Endothelial cell of umbilical vein (primary cell): ENCODE measurements around the gene P2RY13.

ENCODE experiments used
- EZH2 ChIP-seq: IDR thresholded peaks from 2 replicates; pipeline ENCODE4 v1.6.1; 2012; ENCODE audit warnings: borderline replicate concordance, low read depth, mild to moderate bottlenecking, moderate library complexity, low read length, inconsistent platforms; ENCODE audit not compliant: severe bottlenecking
- GATA2 ChIP-seq: IDR thresholded peaks from 2 replicates; pipeline ENCODE4 v1.7.0; 2011; ENCODE audit warnings: low read depth, mild to moderate bottlenecking, moderate library complexity, mixed read lengths, low read length; ENCODE audit not compliant: insufficient read length, insufficient read depth
- MYC ChIP-seq: IDR thresholded peaks from one replicate; pipeline ENCODE4 v1.6.1; 2011; ENCODE audit warnings: mild to moderate bottlenecking, low read depth, low read length
- POLR2A ChIP-seq: IDR thresholded peaks from 2 replicates; pipeline ENCODE4 v1.6.1; 2012; ENCODE audit warnings: low read depth, mild to moderate bottlenecking, control low read depth, low read length
- POLR2AphosphoS5 ChIP-seq: IDR thresholded peaks from 2 replicates; pipeline ENCODE4 v1.6.1; 2012; ENCODE audit warnings: low read depth, mild to moderate bottlenecking, control low read depth, low read length, moderate library complexity; ENCODE audit not compliant: insufficient read depth
- TF ChIP-seq, protein P1 (sequence below): IDR thresholded peaks from 2 replicates; pipeline ENCODE4 v1.6.1; 2011; ENCODE audit not compliant: insufficient read depth, insufficient read length
- TF ChIP-seq, protein P2 (sequence below), 2 donors: IDR thresholded peaks; 1 replicate in 1 of 2; 2 replicates in 1 of 2; pipeline ENCODE4 v1.5.1; 2011; ENCODE audit warnings: low read length in 2 of 2, mild to moderate bottlenecking in 2 of 2, moderate library complexity in 2 of 2, control low read depth in 1 of 2, inconsistent platforms in 1 of 2, low read depth in 1 of 2; ENCODE audit not compliant: insufficient read depth in 1 of 2; ENCODE audit errors: extremely low read depth in 1 of 2

DNA sequence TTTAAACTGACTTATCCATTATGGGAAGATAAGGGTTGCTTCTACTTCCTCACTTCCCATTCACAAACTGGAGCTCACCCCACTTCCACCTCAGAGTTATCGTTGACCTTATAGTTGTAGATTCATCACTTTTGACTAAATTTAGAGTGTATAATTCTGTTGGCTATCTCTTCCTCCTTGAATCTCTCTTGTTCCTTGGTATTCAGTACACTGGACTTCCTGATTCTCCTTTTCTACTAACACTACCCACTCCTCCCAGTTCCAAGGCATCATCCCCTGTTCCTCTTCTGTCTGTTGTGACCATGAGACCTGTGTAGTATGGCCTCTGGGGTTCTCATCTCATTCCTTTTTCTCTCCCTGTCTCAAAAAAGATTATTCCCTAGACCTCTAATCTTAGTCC is 6.8 kb downstream of the P2RY13 start:
- TF ChIP-seq POLR2A (no peak), POLR2AphosphoS5 (no peak), MYC (no peak), EZH2 (no peak), GATA2 (no peak)
- TF ChIP-seq, protein P1, sequence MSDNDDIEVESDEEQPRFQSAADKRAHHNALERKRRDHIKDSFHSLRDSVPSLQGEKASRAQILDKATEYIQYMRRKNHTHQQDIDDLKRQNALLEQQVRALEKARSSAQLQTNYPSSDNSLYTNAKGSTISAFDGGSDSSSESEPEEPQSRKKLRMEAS, result no peak
- TF ChIP-seq, protein P2, sequence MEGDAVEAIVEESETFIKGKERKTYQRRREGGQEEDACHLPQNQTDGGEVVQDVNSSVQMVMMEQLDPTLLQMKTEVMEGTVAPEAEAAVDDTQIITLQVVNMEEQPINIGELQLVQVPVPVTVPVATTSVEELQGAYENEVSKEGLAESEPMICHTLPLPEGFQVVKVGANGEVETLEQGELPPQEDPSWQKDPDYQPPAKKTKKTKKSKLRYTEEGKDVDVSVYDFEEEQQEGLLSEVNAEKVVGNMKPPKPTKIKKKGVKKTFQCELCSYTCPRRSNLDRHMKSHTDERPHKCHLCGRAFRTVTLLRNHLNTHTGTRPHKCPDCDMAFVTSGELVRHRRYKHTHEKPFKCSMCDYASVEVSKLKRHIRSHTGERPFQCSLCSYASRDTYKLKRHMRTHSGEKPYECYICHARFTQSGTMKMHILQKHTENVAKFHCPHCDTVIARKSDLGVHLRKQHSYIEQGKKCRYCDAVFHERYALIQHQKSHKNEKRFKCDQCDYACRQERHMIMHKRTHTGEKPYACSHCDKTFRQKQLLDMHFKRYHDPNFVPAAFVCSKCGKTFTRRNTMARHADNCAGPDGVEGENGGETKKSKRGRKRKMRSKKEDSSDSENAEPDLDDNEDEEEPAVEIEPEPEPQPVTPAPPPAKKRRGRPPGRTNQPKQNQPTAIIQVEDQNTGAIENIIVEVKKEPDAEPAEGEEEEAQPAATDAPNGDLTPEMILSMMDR (IDR thresholded peaks at IDR 0.05; ENCODE audit: extremely low read depth in 1 of 2, insufficient read depth in 1 of 2, low read depth in 1 of 2, low read length in 2 of 2), result no peak
